PC-3 (cell line): ENCODE measurements around the gene PIP5K1C.

Experiments
- CTCF ChIP-seq: fragments of 300-600 bp; sonication (generic); conservative IDR thresholded peaks from 2 replicates; pipeline ENCODE4 v1.5.1; 2017; ENCODE audit warnings: antibody characterized with exemption, low read depth, mild to moderate bottlenecking, low read length
- EZH2 ChIP-seq: fragments of 300-600 bp; sonication (generic); IDR thresholded peaks from one replicate; pipeline ENCODE4 v1.6.1; 2017; ENCODE audit warnings: antibody characterized with exemption, mild to moderate bottlenecking, low read length; ENCODE audit not compliant: unreplicated experiment

GRCh38 chr19:3698386-3698950, 1.8 kb downstream of the PIP5K1C start:
- no peak for TF ChIP-seq CTCF
- no peak for TF ChIP-seq EZH2
